ENCODE results near the gene MBLAC2. TPM values are rescaled to one million over a fixed set of nuclear protein-coding genes. Genes with fewer than 3 reads are reported as not detected.

MBLAC2 gene
- total RNA-seq: 10 to 100 TPM in 1 of 2 donors, 1 to 10 TPM in 1; 3.9 to 12.9 TPM

GRCh38 chr5:90474235-90475107, at the start of gene MBLAC2, which contains the start of gene POLR3G:
MBLAC2 (minus strand) TSS chr5:90474771; CDS start chr5:90474292, 479 bp downstream.
POLR3G (plus strand) TSS chr5:90474864; CDS start chr5:90485568, 10,704 bp downstream.
- TF ChIP-seq CTCF (IDR thresholded peaks at IDR 0.05) (peak in 3 of 4 experiments; percentile 28 to 63 (median 55)), POLR2AphosphoS5 (IDR thresholded peaks at IDR 0.05) (peak; percentile 92), POLR2A (IDR thresholded peaks at IDR 0.05) (peak; percentile 78)

GRCh38 chr5:90519081-90519480, 44.5 kb upstream of the MBLAC2 start:
- Histone ChIP-seq H3K27me3 (replicated peaks; ENCODE audit: insufficient read depth) (no peaks in the 10 kb centered on the region), H3K9me3 (no peaks in the 10 kb centered on the region), H3K36me3 (no peaks in the 10 kb centered on the region), H3K27ac (no peak overlapping the region), H3K4me1 (replicated peaks) (no peaks in the 10 kb centered on the region), H3K4me3 (no peak overlapping the region)
- whole genome bisulfite sequencing: 86% methylated on average over 7 of the region's 7 CpGs
- intact Hi-C loops (cut with DNase I): no loop called here
- no peak for DNase-seq (ENCODE audit: low spot score)
- TF ChIP-seq POLR2AphosphoS5 (IDR thresholded peaks at IDR 0.05) (no peak), CTCF (IDR thresholded peaks at IDR 0.05) (no peak), POLR2A (IDR thresholded peaks at IDR 0.05) (no peak)

More at GRCh38 chr5:90474235-90475107, at the start of gene MBLAC2, which contains the start of gene POLR3G:
- Histone ChIP-seq H3K27me3 (replicated peaks; ENCODE audit: insufficient read depth) (no peaks in the 10 kb centered on the region), H3K36me3 (no peaks in the 10 kb centered on the region), H3K4me3 (peak within 1 kb of the TSS; percentile 71 to 88), H3K27ac (peak within 1 kb of the TSS; percentile 74 to 75), H3K9me3 (no peaks in the 10 kb centered on the region), H3K4me1 (replicated peaks) (no peaks in the 10 kb centered on the region)
- intact Hi-C loops (cut with DNase I): loop anchor here (1.0 to 2.0 kb wide), 2 partner anchors 55 to 66 kb away; partner anchors contain the start of genes CETN3 and LYSMD3
- DNase-seq (ENCODE audit: low spot score): peak; percentile 94
- under 1% methylated on average over 59 of the region's 73 CpGs for WGBS

- no peak overlapping the region for H3K4me3 ChIP-seq
- no peaks in the 10 kb centered on the region for H3K36me3 ChIP-seq
- no peak overlapping the region for H3K27ac ChIP-seq
- no peaks in the 10 kb centered on the region for H3K4me1 ChIP-seq (replicated peaks)
- intact Hi-C loops (cut with DNase I): no loop called here
- H3K27me3 ChIP-seq (replicated peaks; ENCODE audit: insufficient read depth): no peaks in the 10 kb centered on the region
- H3K9me3 ChIP-seq: no peaks in the 10 kb centered on the region
- TF ChIP-seq POLR2AphosphoS5 (IDR thresholded peaks at IDR 0.05): no peak
- no peak for TF ChIP-seq POLR2A (IDR thresholded peaks at IDR 0.05)
- TF ChIP-seq CTCF (IDR thresholded peaks at IDR 0.05): no peak
- no peak for DNase-seq (ENCODE audit: low spot score)
These were observed 44.1 kb upstream of the MBLAC2 start for GRCh38 chr5:90518661-90519060.

GRCh38 chr5:90514520-90514919, 39.9 kb upstream of the MBLAC2 start:
- Histone ChIP-seq H3K27ac (no peak overlapping the region), H3K36me3 (no peaks in the 10 kb centered on the region), H3K4me1 (replicated peaks) (no peaks in the 10 kb centered on the region), H3K9me3 (no peaks in the 10 kb centered on the region), H3K4me3 (no peak overlapping the region), H3K27me3 (replicated peaks; ENCODE audit: insufficient read depth) (no peaks in the 10 kb centered on the region)
- intact Hi-C loops (cut with DNase I): no loop called here
- WGBS: 90% methylated on average over 3 of the region's 3 CpGs
- DNase-seq (ENCODE audit: low spot score): no peak
- no peak for TF ChIP-seq POLR2A (IDR thresholded peaks at IDR 0.05)
- TF ChIP-seq POLR2AphosphoS5 (IDR thresholded peaks at IDR 0.05): no peak
- no peak for TF ChIP-seq CTCF (IDR thresholded peaks at IDR 0.05)
